ENCODE measurements around the gene ADAM17.
"Not testable (repeated sequence)": the region's sequence is repeated elsewhere in the genome, so short reads cannot be mapped to it uniquely, and the experiment has no call there.

Gene ADAM17

GRCh38 chr2:9519250-9519649 is 36.4 kb downstream of the ADAM17 start:
- no peak for DNase-seq (ENCODE audit: low read depth)
- no peak overlapping the region for H3K4me3 ChIP-seq (ENCODE audit: low read depth, low read length)
- TF ChIP-seq CTCF (IDR thresholded peaks at IDR 0.05; ENCODE audit: low read depth, low read length, missing control alignments) = no peak

GRCh38 chr2:9518780-9519179 is 36.9 kb downstream of the ADAM17 start:
- no peak overlapping the region for H3K4me3 ChIP-seq (ENCODE audit: low read depth, low read length)
- DNase-seq (ENCODE audit: low read depth) = no peak
- no peak for TF ChIP-seq CTCF (IDR thresholded peaks at IDR 0.05; ENCODE audit: low read depth, low read length, missing control alignments)

GRCh38 chr2:9518163-9518562 is 37.5 kb downstream of the ADAM17 start:
- DNase-seq (ENCODE audit: low read depth) = no peak
- no peak for TF ChIP-seq CTCF (IDR thresholded peaks at IDR 0.05; ENCODE audit: low read depth, low read length, missing control alignments)
- no peak overlapping the region for H3K4me3 ChIP-seq (ENCODE audit: low read depth, low read length)

GRCh38 chr2:9517118-9517782 is 38.4 kb downstream of the ADAM17 start:
- TF ChIP-seq CTCF (IDR thresholded peaks at IDR 0.05; ENCODE audit: low read depth, low read length, missing control alignments) = no peak
- no peak overlapping the region for H3K4me3 ChIP-seq (ENCODE audit: low read depth, low read length)
- DNase-seq (ENCODE audit: low read depth) = no peak

GRCh38 chr2:9513946-9514345 is 41.7 kb downstream of the ADAM17 start:
- not testable (repeated sequence) for H3K4me3 ChIP-seq (ENCODE audit: low read depth, low read length); DNase-seq (ENCODE audit: low read depth)

GRCh38 chr2:9508931-9509330 is 46.7 kb downstream of the ADAM17 start:
- DNase-seq (ENCODE audit: low read depth) = no peak
- no peak for TF ChIP-seq CTCF (IDR thresholded peaks at IDR 0.05; ENCODE audit: low read depth, low read length, missing control alignments)
- no peak overlapping the region for H3K4me3 ChIP-seq (ENCODE audit: low read depth, low read length)

- no peak overlapping the region for H3K4me3 ChIP-seq (ENCODE audit: low read depth, low read length)
- TF ChIP-seq CTCF (IDR thresholded peaks at IDR 0.05; ENCODE audit: low read depth, low read length, missing control alignments) = no peak
- no peak for DNase-seq (ENCODE audit: low read depth)
Observed at GRCh38 chr2:9498210-9498609, 57.4 kb downstream of the ADAM17 start.
